Effector memory CD8-positive, alpha-beta T cell (primary cell): Measurements from ENCODE around the gene FOXK1.

Source experiments
- ATAC-seq: fragments of 150-1000 bp; cut with Tn5 transposase; replicated peaks from 2 replicates; pipeline ENCODE4 v1.10.0; 2021; ENCODE audit warnings: mild to moderate bottlenecking, moderate library complexity
- DNase-seq, 3 experiments: peaks; one replicate each; pipeline ENCODE4 v3.0.0; 2021
- H3K27ac Mint-ChIP-seq, 2 donors: one replicate each; pipeline ENCODE4 v1.8.0; 2022; ENCODE audit warnings: mild to moderate bottlenecking in 2 of 2, mixed read lengths in 2 of 2, moderate library complexity in 2 of 2
- H3K27me3 Mint-ChIP-seq, 2 donors: one replicate each; pipeline ENCODE4 v1.8.0; 2022; ENCODE audit warnings: mixed read lengths in 2 of 2
- H3K36me3 Mint-ChIP-seq: one replicate; pipeline ENCODE4 v1.8.0; 2022; ENCODE audit warnings: mild to moderate bottlenecking, moderate library complexity, mixed read lengths; ENCODE audit not compliant: insufficient read depth
- H3K4me1 Mint-ChIP-seq, 2 donors: one replicate each; pipeline ENCODE4 v1.8.0; 2022; ENCODE audit warnings: low read depth in 2 of 2, mixed read lengths in 2 of 2
- H3K4me3 Mint-ChIP-seq, 2 donors: one replicate each; pipeline ENCODE4 v1.8.0; 2022; ENCODE audit warnings: mild to moderate bottlenecking in 2 of 2, mixed read lengths in 2 of 2, moderate library complexity in 2 of 2
- H3K9me3 Mint-ChIP-seq, 2 donors: one replicate each; pipeline ENCODE4 v1.8.0; 2022; ENCODE audit warnings: mixed read lengths in 2 of 2

Gene FOXK1

GRCh38 chr7:4739528-4739992, 57.5 kb downstream of the FOXK1 start:
- H3K4me3 Mint-ChIP-seq, result peak overlapping the region in 1 of 2 donors; percentile 61
- peak; percentile 61 for ATAC-seq

GRCh38 chr7:4740796-4741195, 58.7 kb downstream of the FOXK1 start:
- no peak for ATAC-seq
- peaks cover 46% of the 10 kb centered on the region for H3K36me3 Mint-ChIP-seq
- H3K4me3 Mint-ChIP-seq, result no peak overlapping the region
- no peaks in the 10 kb centered on the region for H3K27me3 Mint-ChIP-seq
- H3K9me3 Mint-ChIP-seq, result no peaks in the 10 kb centered on the region
- peak overlapping the region in 1 of 2 donors; percentile 4 for H3K27ac Mint-ChIP-seq
- no peak for DNase-seq
- peaks cover 35 to 50% of the 10 kb centered on the region in 2 donors for H3K4me1 Mint-ChIP-seq

More at GRCh38 chr7:4739528-4739992, 57.5 kb downstream of the FOXK1 start:
- peaks cover 37% of the 10 kb centered on the region for H3K36me3 Mint-ChIP-seq
- H3K27ac Mint-ChIP-seq, result peak overlapping the region; percentile 60 to 78
- H3K27me3 Mint-ChIP-seq, result no peaks in the 10 kb centered on the region
- peaks cover 31 to 40% of the 10 kb centered on the region in 2 donors for H3K4me1 Mint-ChIP-seq
- DNase-seq, result no peak
- H3K9me3 Mint-ChIP-seq, result no peaks in the 10 kb centered on the region

GRCh38 chr7:4742051-4742573, 60.0 kb downstream of the FOXK1 start:
- ATAC-seq, result no peak
- no peak for DNase-seq
- peak overlapping the region; percentile 79 to 96 for H3K27ac Mint-ChIP-seq

GRCh38 chr7:4742852-4743251, 60.8 kb downstream of the FOXK1 start:
- Mint-ChIP-seq H3K36me3 (peaks cover 46% of the 10 kb centered on the region), H3K4me1 (peaks cover 45 to 58% of the 10 kb centered on the region in 2 donors), H3K27ac (peak overlapping the region; percentile 96 to 97), H3K4me3 (peak overlapping the region in 1 of 2 donors; percentile 8), H3K9me3 (no peaks in the 10 kb centered on the region), H3K27me3 (no peaks in the 10 kb centered on the region)
- no peak for DNase-seq
- ATAC-seq, result no peak

More at GRCh38 chr7:4742051-4742573, 60.0 kb downstream of the FOXK1 start:
- peaks cover 43 to 55% of the 10 kb centered on the region in 2 donors for H3K4me1 Mint-ChIP-seq
- no peaks in the 10 kb centered on the region for H3K27me3 Mint-ChIP-seq
- peaks cover 43% of the 10 kb centered on the region for H3K36me3 Mint-ChIP-seq
- no peak overlapping the region for H3K4me3 Mint-ChIP-seq
- no peaks in the 10 kb centered on the region for H3K9me3 Mint-ChIP-seq

- Mint-ChIP-seq H3K36me3 (peaks cover 46% of the 10 kb centered on the region), H3K9me3 (no peaks in the 10 kb centered on the region), H3K4me3 (peak overlapping the region; percentile 89 to 90), H3K27me3 (no peaks in the 10 kb centered on the region), H3K27ac (peak overlapping the region; percentile 96 to 97), H3K4me1 (peaks cover 46 to 66% of the 10 kb centered on the region in 2 donors)
- DNase-seq, result peak; percentile 55 to 63 (median 63)
- peak; percentile 82 for ATAC-seq
Measured at GRCh38 chr7:4744391-4745264, 62.5 kb downstream of the FOXK1 start.

GRCh38 chr7:4745265-4745919, 63.3 kb downstream of the FOXK1 start:
- Mint-ChIP-seq H3K27me3 (no peaks in the 10 kb centered on the region), H3K4me3 (peak overlapping the region; percentile 89 to 90), H3K36me3 (peaks cover 39% of the 10 kb centered on the region), H3K27ac (peak overlapping the region; percentile 96 to 97), H3K4me1 (peaks cover 42 to 62% of the 10 kb centered on the region in 2 donors), H3K9me3 (no peaks in the 10 kb centered on the region)
- peak; percentile 45 for ATAC-seq
- DNase-seq, result no peak

- Mint-ChIP-seq H3K27ac (peak overlapping the region; percentile 96 to 97), H3K4me1 (peaks cover 42 to 62% of the 10 kb centered on the region in 2 donors), H3K9me3 (no peaks in the 10 kb centered on the region), H3K4me3 (peak overlapping the region; percentile 89 to 90), H3K36me3 (peaks cover 42% of the 10 kb centered on the region), H3K27me3 (no peaks in the 10 kb centered on the region)
- DNase-seq, result no peak
- ATAC-seq, result no peak
Measured at GRCh38 chr7:4745971-4746919, 64.2 kb downstream of the FOXK1 start.

- ATAC-seq (no peak), DNase-seq (no peak)
- Mint-ChIP-seq H3K36me3 (peaks cover 34% of the 10 kb centered on the region), H3K4me1 (peaks cover 39 to 57% of the 10 kb centered on the region in 2 donors), H3K9me3 (no peaks in the 10 kb centered on the region), H3K4me3 (peak overlapping the region; percentile 61 to 63), H3K27me3 (no peaks in the 10 kb centered on the region), H3K27ac (peak overlapping the region; percentile 96 to 97)
Measured at GRCh38 chr7:4747013-4747412, 64.9 kb downstream of the FOXK1 start.

- DNase-seq (no peak), ATAC-seq (no peak)
- Mint-ChIP-seq H3K36me3 (peaks cover 28% of the 10 kb centered on the region), H3K9me3 (no peaks in the 10 kb centered on the region), H3K4me3 (peak overlapping the region; percentile 61 to 63), H3K27ac (peak overlapping the region in 1 of 2 donors; percentile 96), H3K4me1 (peaks cover 39 to 57% of the 10 kb centered on the region in 2 donors), H3K27me3 (no peaks in the 10 kb centered on the region)
Measured at GRCh38 chr7:4747746-4748145, 65.7 kb downstream of the FOXK1 start.

- DNase-seq (no peak), ATAC-seq (no peak)
- Mint-ChIP-seq H3K27me3 (no peaks in the 10 kb centered on the region), H3K36me3 (peaks cover 25% of the 10 kb centered on the region), H3K9me3 (no peaks in the 10 kb centered on the region), H3K27ac (peak overlapping the region; percentile 93 to 96), H3K4me1 (peaks cover 37 to 57% of the 10 kb centered on the region in 2 donors), H3K4me3 (peak overlapping the region; percentile 61 to 63)
Measured at GRCh38 chr7:4748231-4748681, 66.2 kb downstream of the FOXK1 start.

- DNase-seq, result no peak
- no peak overlapping the region for H3K4me3 Mint-ChIP-seq
- no peak for ATAC-seq
- H3K27ac Mint-ChIP-seq, result peak overlapping the region; percentile 93 to 96
- H3K9me3 Mint-ChIP-seq, result no peaks in the 10 kb centered on the region
- no peaks in the 10 kb centered on the region for H3K27me3 Mint-ChIP-seq
- peaks cover 19% of the 10 kb centered on the region for H3K36me3 Mint-ChIP-seq
- peaks cover 36 to 50% of the 10 kb centered on the region in 2 donors for H3K4me1 Mint-ChIP-seq
Measured at GRCh38 chr7:4749363-4749762, 67.3 kb downstream of the FOXK1 start.

GRCh38 chr7:4749798-4750197, 67.7 kb downstream of the FOXK1 start:
- Mint-ChIP-seq H3K36me3 (peaks cover 17% of the 10 kb centered on the region), H3K4me1 (peaks cover 32 to 46% of the 10 kb centered on the region in 2 donors), H3K4me3 (no peak overlapping the region), H3K27me3 (no peaks in the 10 kb centered on the region), H3K27ac (peak overlapping the region in 1 of 2 donors; percentile 96), H3K9me3 (no peaks in the 10 kb centered on the region)
- DNase-seq (no peak), ATAC-seq (no peak)
